HG03565 (cell line): ENCODE results near the gene SAFB.
"Not testable (repeated sequence)": the region's sequence is repeated elsewhere in the genome, so short reads cannot be mapped to it uniquely, and the experiment has no call there.

Experiments
- ATAC-seq: cut with Tn5 transposase; IDR thresholded peaks from one replicate; pipeline ENCODE4 v1.9.1; 2021; ENCODE audit warnings: mild to moderate bottlenecking, moderate library complexity; ENCODE audit not compliant: unreplicated experiment

Gene SAFB

DNA sequence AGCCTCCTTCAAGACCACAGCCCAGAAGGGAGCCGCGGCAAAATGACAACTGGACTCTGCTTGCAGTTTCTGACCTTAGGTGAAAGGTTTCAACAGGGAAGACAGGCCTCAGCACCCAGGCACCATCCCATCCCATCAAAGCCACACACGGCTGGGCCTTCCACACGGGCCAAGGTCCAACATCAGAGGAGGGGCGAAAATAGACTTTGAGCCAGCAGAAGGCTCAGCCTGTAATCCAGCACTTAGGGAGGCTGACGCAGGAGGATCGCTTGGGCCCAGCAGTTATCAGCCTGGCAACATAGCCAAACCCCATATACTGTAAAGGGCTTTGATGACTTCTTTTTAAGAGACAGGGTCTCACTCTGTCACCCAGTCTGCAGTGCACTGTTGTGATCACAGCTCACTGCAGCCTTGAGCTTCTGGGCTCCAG is 28.3 kb upstream of the SAFB start:
- no peak for ATAC-seq

DNA sequence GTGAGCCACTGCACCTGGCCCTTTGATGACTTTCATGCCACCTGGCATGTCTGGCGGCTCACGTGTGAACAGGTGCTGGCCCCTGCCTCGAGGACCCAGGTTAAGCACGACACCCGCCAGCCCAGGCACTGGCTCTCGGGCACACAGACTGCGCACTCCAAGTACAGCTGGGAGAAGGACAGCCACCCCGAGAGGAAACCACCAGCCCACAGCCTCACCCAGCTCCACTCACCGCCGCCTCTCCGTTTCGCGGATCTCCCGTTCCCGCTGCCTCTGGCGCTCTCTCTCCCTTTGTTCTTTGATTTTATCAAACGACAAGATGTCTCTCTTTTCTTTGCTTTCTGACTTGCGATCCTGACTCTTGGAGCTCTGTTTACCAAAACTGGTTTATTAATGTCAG is 27.8 kb upstream of the SAFB start:
- ATAC-seq, result no peak

DNA sequence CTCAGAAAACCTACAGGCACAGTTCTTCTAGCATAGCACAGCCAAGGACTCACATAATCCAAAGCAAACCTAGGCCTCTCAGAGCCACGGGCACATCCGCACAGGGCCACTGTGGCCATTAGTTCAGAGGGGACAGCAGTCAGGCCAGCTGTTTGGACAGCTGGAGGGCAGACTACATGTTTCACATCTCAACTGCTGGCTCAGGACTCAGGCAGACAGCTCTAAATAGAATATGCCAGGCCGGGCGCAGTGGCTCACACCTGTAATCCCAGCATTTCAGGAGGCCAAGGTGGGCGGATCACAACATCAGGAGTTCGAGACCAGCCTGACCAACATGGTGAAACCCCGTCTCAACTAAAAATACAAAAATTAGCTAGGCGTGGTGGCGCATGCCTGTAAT is 27.1 kb upstream of the SAFB start:
- no peak for ATAC-seq

- no peak for ATAC-seq
Observed at GRCh38 chr19:5600797-5601196, 22.1 kb upstream of the SAFB start.

DNA sequence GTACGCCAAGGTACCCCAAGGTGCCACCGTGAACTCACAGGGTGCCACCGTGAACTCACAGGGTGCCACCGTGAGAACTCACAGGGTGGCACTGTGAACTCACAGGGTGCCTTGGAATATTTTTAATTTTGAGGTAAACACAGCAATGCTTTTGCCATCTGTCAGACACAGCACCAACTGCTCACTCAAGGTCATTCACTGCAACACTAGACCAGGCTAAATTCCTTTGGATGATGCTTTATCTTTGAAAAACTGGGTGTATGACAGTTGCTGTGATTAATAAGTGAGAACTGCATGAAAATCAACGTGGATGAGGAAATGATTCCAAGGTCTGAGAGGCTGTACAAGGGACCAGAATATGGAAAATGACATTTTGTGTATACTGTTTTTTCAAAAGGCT is 19.3 kb upstream of the SAFB start:
- ATAC-seq, result no peak

DNA sequence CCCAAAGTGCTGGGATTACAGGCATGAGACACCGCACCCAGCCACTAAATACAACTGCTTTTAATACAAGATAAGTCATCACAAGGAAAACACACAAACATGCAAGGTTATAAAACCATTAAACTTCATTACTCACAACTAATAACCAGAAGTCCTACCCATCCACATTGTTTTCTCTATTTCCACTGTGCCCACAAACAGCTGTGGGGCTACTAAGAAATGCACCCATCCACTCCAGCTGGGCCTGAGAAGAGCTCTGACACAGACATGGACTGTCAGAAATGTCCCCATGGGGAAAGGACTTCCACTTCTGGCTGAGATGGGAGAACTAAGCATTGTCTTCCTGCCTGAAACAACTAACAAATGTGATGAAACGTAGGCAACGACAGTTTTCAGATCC is 17.5 kb upstream of the SAFB start:
- ATAC-seq, result no peak

DNA sequence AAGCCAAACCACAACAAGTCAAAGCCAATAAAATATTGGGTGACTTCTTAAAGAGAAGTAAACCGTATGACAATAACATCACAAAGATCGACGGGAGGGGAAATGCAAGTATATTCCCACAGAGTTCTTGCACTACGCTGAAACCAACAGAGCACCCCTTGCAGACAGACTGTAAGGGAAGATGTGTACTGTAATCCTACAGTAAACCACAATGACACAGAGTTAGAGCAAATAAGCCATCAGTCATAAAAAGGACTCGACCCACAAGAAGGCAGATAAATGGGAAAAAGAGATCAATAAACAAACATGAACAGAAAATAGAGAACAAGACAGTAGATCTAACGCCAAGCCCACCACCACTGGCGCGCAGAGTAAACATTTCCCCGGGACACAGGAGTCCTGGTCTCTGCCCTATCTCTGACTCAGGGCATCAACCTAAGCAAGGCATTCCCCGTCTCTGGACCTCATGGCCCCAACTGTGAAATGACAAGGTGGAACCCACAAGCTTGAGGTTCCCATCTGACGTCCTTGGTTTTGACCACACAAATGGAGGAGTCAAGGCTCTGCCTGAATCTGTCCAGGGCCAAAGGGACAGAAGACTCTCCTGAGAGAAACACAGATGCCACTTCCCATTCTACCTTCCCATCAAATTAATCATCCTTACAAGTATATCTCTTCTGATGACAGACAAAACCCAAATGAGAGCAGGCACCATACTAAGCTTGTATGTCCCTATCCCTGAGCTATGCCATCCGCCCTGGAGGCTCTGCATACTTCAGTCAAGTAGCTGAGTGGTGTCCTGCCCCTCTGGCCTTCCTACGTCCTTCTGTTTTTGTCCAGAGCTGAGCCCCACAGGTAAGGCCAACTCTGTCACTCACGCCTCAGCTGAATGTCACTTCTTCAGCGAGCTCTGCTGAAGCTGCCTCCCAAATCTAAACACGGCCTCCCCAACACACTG is 15.3 kb upstream of the SAFB start:
- ATAC-seq, result no peak

DNA sequence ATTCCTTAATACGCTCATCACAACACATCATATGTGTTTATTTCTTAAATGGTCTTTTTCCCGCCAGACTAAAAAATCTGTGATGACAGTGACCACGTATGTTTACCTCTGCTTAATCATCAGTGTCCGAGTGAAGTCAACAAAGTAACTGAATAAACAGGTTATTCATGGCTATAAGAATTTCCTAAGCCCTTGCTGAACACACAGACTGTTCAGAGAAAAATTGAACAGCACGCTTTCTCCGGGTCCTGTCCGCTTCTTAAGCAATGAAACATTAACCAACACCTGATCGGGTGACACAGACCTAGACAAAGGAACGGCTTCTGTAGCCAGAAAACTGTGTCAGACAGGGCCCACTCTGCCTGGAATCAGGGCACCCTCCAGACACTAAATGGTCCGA is 14.6 kb upstream of the SAFB start:
- ATAC-seq, result no peak

- not testable (repeated sequence) for ATAC-seq
Observed at GRCh38 chr19:5608766-5609165, 14.1 kb upstream of the SAFB start.

DNA sequence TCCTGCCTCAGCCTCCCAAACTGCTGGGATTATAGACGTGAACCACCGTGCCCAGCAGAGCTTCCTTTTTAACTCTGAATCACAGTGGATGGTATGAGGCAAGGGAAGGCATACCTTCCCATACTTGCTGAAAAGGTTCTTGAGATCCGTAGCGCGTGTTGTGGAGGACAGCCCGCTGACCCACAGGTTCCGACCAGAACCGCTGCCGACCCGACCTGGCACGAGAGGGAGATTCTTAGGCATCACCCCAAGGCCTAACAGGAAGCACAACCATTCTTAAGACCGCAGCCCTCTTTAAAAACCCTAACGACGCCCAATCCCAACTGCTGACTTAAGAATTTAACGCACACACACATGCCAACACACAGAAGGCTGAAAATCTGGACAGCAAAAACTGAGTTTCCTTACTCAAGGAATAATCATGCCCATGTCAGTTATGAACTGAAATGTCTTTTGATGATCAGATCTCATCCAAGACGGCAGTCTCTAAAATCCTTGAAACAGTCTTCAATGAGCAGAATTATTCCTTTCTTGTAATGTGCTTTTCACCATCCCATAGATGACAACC is 12.9 kb upstream of the SAFB start:
- no peak for ATAC-seq

DNA sequence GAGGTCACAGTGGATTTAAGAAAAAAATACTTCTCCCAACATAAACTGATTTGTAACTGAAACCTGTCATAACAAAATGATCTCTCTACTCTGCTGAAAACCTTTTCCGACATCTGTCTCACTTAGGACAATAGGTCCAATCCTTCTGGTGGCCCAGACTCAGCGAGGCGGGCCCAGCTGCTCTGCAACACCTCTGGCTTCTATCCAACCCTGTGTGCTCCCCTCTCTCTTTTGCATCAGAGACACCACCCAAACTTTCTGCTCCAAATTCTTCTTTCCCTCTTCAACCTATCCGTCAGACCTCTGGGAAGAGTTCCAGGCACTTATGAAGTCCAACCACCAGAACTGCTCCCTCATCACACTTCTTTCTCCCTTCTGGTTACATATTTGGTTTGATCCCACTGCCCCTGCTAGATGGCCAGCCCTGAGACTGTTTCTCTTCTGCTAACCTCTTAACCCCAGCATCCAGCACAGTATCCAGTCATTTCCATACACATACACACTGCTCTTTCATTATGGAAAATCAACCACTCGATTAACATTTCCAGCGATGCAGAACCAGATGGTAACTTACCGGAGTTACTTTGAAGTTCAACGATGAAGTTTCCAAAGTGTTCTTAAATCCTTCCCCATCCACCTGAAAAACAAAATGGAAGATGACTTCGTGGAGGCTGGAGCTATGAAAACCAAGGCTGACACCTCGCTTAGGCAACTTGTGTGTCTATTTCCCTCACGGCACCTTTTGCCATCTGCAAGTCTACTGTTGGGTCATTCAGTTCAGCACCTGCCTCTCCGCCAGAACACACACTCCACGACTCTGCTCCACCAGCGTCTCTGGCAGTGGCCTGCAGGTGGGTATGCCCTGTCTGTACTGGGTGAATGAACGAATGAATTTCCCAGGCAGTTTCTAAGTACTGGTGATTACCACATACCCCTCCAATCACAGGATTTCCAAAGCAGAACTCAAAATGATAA is 9.7 kb upstream of the SAFB start:
- ATAC-seq, result no peak

GRCh38 chr19:5615756-5616327 is 7.0 kb upstream of the SAFB start:
- ATAC-seq, result no peak

DNA sequence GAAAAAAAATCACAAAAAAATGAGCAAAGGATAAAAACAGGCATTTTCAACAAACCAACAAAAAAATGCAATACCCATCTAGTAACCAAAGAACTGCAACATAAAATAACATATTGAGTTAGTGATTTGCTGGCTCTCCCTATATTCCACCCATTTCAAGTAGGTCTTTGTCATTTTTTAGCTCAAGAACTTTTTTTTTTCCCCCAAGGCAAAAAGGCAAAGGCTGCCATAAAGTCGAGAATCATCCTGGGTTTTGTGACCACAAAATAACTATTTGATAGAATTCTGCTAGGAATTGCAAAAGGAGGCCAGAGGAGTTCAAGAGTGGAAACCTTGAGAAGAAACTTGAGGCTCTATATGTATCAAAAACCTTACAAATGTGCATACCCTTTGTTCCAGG is 5.8 kb upstream of the SAFB start:
- no peak for ATAC-seq

DNA sequence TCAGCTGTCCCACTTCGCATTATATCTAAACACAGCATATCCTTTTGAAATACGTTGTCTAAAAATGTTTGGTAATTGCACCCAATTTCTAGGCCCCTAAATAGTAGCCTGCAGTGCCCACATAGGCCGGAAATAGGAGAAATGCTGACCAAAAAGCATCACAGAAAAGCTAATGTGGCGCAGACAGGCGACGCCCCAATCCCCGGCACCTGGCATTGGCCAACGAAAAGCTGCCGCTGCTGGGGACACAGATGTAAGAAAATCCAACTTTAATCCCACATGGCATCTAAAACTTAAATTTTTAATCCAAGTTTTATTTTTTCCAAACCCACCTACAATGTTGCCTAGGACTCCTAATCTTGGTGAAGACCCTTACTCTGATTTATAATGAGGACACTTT is 4.3 kb upstream of the SAFB start:
- no peak for ATAC-seq

DNA sequence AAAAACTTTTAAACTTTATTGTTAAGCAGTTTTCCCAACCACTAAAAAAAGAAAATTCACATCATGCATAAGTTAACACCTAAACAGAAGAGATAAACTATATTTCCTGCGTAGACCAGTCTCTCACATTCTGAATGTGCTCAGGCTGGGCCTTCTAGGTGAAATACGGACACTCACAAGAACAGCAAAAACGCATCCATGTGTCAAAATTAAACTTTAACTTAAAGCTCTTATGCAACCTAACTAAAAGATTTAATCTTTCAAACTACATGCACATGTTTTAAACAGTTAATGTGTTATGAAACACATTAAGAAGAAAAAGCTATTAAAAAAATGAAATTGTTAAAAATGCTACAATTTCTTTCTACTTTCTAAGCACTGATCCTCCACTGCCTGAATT is 2.9 kb upstream of the SAFB start:
- no peak for ATAC-seq

GRCh38 chr19:5621311-5621944 is 1.5 kb upstream of the SAFB start:
- no peak for ATAC-seq

GRCh38 chr19:5621945-5622464 is 878 bp upstream of the SAFB start:
- ATAC-seq, result no peak

DNA sequence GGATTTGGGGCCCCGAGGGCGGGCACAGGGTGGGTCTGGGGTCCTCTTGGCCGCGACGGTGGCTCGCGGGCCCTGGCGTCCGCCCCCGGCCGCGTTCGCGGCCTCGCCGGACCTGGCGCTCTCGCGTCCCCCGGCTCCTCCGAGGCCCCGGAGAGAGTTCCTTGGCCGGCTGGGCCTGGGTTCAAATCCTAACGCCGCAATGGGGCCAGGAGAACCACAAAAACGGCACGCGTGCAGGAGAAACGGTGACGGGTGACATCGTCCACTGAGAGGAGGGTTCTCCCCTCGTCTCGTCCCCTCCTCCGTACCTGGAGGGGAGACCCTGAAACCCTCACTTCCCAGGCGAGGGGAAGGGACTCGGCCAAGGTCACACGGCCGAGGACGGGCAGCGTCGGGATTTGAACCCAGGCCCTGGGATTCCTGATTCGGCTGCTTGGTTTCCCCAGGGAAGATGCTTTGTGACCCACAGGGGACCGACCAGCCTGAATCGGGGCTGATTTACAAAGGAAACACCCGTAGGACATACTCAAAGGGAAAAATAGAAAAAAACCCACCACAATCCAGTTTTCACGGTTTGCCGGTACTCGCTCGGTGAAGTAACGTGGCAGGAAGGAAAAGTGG is 624 bp downstream of the SAFB start:
- ATAC-seq, result no peak

GRCh38 chr19:5624018-5624663 is 1.3 kb downstream of the SAFB start:
- no peak for ATAC-seq
